ENCODE measurements around the gene SDCCAG8.

The SDCCAG8 gene

DNA sequence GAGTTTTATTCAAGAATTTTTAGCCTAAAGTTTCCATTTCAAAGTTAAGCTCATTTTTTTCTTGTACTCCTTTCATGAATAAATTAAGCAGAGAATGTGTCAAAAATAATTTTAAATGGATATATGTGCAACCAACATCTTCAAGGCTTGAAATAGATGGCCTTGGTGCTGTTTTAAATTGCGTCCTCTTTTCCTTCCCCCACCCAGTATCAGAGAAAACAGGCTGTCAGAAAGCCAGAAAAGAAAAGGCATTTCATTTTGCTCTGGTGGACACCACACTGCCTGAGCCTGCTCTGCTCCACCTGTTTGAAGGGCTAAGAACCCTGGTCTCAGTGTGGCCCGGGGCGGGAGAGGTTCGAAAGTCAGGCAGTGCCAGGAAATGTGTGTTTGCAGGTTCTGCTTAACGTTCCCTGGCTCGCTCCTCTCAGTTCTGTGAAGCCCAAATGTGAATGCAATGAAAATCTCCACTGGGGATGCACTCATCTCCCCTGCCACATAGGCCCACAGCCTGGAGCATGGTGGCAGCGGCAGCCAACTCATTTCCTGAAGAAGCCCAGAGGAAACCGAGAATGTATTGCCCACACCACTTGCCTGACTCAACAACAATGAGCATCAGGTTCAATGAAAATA is 134.4 kb downstream of the SDCCAG8 start:
- no peak for DNase-seq (ENCODE audit: low read depth in 2 of 2)

DNA sequence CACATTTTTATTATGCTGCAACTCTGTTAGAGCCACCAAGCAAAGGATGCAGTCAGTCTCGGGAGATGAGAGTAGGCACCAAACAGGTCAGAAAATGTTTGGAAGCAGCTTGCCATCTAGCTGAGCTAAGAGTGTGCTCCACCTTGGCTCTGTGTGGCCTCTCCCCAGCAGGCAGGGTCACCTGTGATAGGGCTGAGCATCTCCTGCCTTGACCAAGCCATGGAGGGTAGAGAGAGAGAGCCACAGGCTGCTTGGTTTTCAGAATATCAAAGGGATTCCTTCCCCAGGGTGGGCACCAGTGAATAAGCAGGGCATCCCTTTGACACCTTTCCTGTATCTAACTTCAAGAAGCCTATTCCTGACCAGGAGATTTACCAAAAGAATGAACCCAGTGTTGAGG is 135.5 kb downstream of the SDCCAG8 start:
- no peak for DNase-seq (ENCODE audit: low read depth in 2 of 2)

DNA sequence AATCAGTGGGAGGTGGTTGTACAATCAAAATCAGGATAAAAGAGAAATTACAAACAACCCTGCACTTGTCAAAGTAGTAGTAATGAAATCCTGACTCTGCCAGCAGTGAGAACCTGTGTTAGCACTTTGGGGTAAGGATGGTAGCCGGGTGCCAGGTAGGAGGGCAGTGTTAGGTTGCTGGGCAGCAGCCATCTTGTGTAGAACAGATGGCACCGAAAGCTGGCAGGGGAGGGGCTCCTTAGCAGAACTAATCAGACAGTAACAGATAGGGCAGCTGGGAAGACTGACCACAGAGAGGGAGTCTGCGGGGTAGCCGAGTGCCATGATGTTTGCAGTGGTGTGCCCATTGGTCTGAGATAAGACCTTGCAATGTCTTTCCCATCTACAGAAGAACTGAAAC is 137.3 kb downstream of the SDCCAG8 start:
- no peak for DNase-seq (ENCODE audit: low read depth in 2 of 2)

DNA sequence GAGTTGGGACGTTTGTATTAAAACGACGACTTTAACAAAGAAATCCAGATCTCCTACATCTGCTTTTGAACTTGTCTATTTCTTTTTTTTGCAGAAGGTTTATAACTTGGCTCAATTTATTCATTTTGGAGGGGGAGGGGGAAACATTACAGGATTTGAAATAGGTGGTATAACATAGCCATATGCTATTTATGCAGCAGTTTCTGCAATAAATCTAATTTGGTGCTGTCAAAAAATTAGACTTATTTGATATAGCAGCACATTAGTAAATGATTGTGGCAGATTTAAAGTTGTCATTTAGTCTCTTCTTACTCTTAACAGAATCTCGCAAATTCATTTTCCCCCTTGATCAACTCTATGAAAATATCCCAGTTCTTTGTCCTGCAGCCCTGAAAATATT is 138.2 kb downstream of the SDCCAG8 start:
- DNase-seq (ENCODE audit: low read depth in 2 of 2) = no peak

DNA sequence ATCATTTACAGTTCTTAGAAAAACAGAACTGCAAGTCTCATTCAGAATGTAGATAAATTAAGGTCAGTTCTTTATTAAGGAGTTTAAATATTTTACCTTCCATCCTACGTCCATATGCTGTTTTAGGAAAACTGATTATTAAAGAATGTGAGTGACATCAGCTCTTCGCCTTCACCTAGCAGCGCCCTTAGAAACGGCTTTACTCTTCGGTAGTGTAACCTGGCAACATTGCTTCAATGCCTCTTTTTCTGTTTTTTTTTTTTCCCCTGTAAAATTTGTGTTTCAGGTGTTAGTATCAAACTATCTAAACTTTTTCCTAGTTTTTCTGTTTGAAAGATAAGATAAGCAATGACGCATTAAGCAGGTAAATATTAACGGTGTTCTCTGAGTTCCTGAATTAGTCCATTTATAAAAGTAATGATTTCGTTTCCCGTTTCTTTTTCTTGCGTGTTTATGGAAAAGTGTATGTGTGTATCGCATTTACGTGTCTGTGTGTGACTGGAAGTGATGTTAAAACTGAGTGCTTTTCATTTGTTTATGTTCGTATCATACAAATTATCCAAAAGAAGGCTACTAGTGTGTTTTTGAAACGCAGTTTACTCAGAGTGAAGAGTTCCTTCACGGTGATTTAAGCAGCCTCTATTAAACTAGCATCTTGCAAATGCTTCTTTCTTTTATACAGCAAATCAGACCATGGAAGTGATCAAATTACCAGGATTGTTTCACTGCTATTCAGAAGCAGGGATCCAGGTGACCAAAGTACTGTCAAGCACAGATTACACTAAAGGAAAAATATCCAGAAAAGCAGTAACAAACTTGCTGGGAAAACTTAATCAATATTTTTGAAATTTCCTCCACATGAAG is 139.0 kb downstream of the SDCCAG8 start:
- DNase-seq (ENCODE audit: low read depth in 2 of 2) = no peak

DNA sequence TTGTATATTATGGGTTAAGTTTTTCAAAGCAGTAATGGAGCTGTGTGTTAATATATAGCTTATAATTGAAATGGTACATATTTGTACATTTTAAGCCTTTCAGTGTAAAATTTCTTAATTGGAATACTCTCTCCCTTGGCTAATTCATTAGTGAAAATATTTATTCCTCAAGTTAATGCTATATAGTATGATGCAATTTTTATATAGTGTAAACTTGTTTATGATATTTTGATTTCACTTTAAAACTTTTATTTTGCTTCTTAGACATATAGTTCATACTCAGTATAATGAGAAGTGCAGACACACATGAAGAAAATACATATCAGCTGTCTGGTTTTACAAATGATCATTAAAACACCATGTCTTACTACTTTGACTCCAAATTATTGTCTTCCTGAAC is 140.6 kb downstream of the SDCCAG8 start:
- no peak for DNase-seq (ENCODE audit: low read depth in 2 of 2)

DNA sequence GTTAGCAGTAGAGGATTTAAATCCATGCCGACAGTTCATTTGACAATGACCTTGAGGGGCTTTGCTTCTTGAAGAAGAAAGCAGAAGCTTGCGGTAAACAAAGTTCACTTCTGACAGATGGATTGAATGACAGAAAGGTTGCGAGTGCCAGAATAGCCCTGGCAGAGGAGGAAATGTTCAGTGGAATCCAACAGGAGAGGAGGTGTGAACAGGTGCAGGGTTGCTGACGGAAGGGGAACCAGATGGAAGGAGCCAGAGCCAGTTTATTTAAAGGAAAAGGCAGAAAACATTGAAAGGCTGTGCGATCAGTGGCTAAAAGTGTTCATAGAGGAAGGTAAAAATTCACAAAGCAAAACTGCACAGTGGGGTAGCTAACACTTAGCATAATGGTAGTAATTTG is 141.0 kb downstream of the SDCCAG8 start:
- DNase-seq (ENCODE audit: low read depth in 2 of 2) = no peak

DNA sequence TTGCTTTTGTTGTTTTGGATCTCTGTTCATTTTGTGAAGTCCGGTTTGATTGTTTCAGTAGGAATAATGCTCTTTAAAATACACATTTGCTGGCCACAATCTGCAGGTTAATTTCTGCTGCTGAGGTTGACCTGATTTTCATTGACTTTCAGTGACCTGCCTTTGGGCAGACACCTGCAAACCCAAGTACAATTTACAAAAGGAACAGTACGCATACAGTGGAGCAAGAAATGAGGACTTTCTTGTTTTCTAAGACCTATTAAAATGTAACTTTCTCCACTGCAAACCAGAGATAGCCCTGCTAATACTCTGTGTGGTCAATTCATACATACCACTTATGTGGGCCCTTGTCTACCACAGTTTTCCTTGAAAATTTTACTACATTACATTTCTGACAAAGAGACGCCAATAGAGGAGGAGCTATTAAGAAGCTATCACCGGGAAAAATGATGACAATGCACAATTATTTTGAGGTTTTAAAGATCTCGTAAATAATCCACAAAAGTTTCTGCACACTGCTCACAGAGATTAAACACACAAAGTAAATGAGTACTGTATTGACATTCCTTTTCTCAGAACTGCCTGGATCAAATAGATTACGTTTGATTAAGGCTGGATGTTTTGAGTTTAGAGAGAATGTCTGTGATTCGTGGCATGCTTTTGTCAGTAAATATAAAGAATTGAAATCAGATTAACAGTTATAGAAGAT is 141.9 kb downstream of the SDCCAG8 start:
- DNase-seq (ENCODE audit: low read depth in 2 of 2) = no peak

DNA sequence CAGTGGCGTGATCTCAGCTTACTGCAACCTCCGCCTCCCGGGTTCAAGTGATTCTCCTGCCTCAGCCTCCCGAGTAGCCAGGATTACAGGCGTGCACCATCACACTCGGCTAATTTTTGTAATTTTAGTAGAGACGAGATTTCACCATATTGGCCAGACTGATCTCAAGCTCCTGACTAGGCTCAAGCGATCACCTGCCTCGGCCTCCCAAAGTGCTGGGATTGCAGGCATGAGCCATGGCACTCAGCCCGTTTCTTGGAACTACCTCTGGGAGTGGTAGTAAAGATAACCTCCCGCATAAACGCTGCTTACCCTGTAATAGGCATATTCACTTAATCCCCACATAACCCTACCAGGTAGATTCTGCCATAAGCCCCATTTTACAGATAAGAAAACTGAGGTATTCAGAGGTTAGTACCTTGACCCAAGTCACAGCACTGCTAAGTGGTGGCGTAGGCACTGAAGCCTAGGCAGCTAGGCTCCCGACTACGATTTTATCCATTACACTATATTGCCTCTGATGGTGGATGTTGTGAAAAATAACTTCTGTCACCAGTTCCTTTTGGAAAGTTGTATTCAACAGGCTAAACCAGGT is 143.8 kb downstream of the SDCCAG8 start:
- DNase-seq (ENCODE audit: low read depth in 2 of 2) = no peak

DNA sequence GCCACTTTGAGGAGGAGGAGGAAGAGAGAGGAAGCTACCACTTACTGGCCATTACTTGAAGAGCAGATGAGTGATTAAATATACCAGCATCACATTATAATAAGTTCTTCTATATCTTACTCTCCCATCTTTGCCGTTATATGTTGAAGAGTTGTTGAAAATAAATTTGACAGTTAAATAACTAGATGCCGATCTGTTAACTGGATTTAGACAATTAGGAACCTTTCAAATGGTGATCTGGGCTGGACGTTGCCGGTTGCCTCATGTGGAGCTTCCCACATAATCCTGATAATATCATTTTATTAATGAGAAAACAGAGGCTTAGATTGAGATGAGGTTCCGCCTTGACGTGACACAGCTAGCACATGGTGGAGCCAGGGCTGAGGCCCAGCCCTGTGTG is 147.0 kb downstream of the SDCCAG8 start:
- DNase-seq (ENCODE audit: low read depth in 2 of 2) = no peak

DNA sequence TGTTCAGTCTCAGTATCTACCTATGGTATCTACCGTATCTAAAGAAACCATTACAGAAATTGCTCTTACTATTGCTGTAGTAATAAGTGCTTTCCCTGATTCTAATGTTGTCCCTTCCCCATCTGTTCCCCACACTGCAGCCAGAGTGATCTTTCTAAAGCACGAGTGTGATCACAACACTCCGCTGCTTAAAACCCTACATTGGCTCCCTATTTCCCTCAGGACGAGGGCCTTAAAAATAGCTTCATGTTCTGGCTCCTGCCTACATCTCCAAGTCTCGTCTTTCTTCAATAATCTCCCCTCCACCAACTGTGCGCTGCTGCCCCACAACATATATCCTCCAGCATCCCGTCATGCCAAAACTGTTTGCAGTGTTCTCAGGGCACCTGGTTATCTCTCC is 150.6 kb downstream of the SDCCAG8 start:
- DNase-seq (ENCODE audit: low read depth in 2 of 2) = no peak

DNA sequence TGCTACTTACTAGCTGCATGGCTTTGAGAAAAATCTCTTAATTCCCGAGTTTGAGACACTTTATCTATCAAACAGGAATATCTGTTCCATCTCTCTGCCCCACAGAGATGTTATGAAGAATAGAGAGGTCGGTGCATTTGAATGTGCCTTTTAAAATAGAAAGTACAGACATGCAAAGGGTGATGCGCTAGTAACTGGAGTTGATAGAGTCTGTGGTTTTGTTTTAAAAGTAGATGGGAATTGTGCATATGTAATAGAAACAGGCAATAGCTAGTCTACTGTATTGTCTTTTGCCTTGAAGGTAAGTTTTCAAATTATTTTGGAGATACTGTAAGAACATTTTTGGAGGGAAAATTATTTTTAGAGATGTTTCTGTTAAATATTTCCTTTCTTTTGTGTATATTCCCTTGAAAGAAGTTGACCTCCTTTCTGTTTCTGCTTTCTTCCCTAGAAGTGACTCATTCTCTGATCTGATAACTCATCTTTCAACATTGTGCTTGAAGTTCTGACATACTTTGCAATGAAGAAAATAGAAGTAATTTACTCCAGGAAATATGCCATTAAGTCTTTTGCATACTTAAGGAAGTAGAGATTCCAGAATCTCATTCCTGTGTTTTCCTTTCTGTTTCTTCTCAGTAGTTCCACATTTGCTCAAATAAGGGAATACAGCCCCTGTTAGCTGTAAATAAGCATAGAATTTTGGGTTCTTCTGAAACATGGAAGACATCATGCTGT is 151.6 kb downstream of the SDCCAG8 start:
- no peak for DNase-seq (ENCODE audit: low read depth in 2 of 2)

DNA sequence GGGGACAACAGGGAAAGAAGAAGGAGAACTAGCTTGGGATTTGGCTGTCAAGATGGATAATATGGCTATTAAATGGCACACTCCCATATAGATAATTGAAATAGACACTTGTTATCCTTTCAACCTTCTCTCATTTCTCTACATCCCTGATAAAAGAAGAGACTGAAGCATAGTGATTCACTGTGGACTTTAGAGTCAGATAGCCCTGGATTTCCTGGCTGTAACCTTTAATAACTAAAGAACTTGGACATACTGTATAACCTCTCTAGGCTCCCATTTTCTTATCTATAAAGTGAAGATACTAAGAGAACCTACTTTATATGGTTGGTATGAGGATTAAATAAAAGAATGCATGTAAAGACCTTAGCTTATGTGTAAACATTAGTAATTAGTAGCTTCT is 152.6 kb downstream of the SDCCAG8 start:
- DNase-seq (ENCODE audit: low read depth in 2 of 2) = no peak

DNA sequence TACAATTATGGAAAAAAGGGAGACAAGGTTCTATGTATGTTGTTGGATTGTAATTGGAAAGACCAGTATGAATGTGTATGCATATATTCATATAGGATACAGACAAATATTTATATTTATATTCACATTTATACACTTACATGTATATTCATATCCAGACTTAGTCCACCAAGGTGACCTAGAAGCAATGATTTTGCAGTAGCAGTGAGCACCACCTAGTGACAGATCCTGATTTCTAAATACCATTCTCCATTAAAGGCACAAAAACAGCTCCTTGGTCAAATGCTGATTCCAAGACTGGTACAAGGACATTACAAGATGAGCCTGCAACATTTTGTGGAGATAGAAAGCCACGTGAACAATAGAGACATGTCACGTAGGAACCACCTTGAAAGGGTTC is 153.4 kb downstream of the SDCCAG8 start:
- DNase-seq (ENCODE audit: low read depth in 2 of 2) = no peak

DNA sequence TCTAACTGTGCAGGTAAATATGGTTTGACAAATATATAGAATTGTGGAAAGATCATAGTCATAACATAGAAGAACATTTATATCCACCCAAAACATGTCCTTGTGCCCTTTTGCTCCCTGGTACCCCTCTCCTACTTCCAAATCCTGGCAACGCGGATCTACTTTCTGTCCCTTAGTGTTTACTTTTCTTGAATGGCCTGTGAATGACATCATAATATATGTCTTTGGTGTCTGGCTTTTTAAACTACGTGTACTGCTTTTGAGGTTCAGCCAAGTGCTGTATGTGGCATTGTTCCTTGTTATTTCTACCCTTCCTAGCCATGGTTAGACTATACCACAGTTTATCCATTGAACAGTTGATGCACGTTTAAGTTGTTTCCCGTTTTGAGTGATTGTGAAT is 155.6 kb downstream of the SDCCAG8 start:
- DNase-seq (ENCODE audit: low read depth in 2 of 2) = no peak

DNA sequence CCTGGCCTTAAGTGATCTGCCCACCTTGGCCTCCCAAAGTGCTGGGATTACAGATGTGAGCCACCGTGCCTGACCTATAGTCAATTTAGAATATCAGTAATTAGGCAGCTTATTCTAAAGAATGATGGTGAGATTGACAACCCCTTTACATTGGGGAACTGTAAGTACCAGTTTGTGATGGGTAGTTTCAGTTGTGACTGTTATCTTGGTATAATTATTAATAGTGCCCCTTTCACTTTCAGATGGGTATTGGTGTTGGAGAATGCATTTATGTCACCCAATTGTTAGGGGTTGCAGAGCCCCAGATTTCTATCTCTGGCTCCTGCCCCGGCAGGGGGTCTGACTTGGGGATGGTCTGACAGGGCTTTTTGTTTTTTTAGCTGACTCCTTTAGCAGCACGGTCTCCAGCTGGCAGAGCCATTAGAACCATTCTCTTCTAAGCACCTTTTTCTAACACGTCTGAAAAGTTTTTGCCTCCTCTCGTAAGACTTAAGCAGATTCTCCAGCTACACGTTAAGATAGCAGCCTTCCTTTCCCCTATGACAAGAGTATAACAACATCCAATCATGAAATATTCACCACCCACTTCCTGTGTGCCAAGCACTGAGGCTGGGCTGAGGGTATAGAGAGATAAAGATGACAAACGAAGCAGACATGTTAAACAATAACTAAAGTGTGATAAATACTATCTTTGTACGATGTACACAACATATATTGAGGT is 157.8 kb downstream of the SDCCAG8 start:
- DNase-seq (ENCODE audit: low read depth in 2 of 2) = no peak

DNA sequence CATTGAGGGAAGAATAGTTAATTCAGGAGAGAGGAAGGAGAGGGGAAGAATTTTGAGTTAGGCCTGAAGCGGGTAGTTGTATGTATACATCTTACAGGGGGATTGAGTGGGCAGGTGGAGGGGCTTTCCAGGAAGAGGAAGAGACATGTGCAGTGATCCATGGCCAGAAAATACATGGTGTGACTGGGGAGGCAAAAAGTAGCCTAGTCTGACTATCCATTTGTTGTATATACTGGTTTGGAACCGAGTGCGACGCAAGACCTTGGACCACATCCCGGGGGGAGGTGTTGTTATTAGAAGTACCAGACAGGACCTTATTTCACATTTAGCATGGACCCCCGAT is 158.3 kb downstream of the SDCCAG8 start:
- no peak for DNase-seq (ENCODE audit: low read depth in 2 of 2)

DNA sequence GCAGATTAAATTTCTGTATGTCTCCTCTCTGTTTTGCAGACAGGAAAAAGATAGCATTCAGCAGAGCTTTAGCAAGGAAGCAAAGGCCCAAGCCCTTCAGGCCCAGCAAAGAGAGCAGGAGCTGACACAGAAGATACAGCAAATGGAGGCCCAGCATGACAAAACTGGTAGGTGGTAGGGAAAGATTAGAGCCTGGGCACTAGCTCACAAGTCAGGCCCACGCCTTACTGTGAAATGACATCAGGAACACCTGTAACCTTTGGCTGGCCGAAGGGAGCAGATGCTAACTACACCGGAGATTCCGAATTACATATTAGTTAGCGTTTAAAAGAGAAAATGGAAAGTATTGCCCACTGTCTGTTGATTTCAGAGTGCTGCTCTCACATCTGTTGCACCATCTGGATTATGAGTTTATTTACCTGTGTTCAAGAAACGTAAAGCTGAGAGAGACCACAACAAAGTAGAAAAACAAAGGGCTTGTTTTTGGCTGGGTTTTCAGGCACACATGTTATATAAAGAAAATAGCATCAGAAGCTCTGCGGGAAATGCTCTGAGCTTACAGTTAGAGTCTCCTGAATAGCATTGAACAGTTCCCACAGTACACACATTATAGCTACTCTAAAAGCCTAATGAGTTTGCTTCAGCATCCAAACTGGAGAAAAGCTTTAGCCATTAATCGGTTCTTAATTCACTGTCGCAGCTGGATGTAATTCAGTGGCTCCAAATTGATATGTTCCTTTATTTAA is 160.0 kb downstream of the SDCCAG8 start:
- DNase-seq (ENCODE audit: low read depth in 2 of 2) = no peak

DNA sequence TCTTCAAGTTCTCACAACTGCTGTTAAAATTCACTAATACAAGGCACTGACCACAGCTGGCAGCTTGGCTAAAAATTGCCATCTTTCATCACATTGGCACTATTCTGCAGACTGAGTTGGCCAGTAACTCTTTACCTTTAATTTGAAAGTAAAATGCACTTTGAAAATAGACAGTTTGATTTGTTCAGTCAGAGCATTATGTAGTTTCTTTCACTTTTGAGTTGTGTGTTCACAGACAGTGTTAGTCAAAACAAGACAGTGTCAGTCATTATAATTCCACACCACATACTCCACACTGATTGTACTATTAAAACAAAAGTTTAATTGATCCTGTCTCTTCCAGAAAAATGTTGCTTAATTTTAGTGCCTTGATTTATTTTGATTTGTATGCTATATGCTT is 160.7 kb downstream of the SDCCAG8 start:
- DNase-seq (ENCODE audit: low read depth in 2 of 2) = no peak
